GM23338 (cell line): ENCODE results near the gene HAP1. TPM values are rescaled to one million over a fixed set of nuclear protein-coding genes. Genes with fewer than 3 reads are reported as not detected.

ENCODE experiments used
- CREB1 ChIP-seq: fragments of 250-450 bp; sonication (Bioruptor Pico); IDR thresholded peaks from 2 replicates; pipeline ENCODE4 v1.5.0; 2020; ENCODE audit warnings: low read depth, mild to moderate bottlenecking, moderate library complexity
- CTCF ChIP-seq, 2 experiments: fragments of 200-600 bp in 1 of 2; sonication (generic) in 1 of 2; conservative IDR thresholded peaks; 2 replicates each; pipeline versions ENCODE4 v1.5.1 to v1.6.1; 2016 to 2017; ENCODE audit warnings: antibody characterized with exemption in 2 of 2, low read depth in 2 of 2, mild to moderate bottlenecking in 2 of 2, moderate library complexity in 1 of 2
- ETS1 ChIP-seq: IDR thresholded peaks from 2 replicates; pipeline ENCODE4 v1.6.1; 2016; ENCODE audit warnings: antibody characterized with exemption
- EZH2 ChIP-seq: fragments of 200-600 bp; sonication (generic); IDR thresholded peaks from one replicate; pipeline ENCODE4 v1.8.0; 2017; ENCODE audit warnings: antibody characterized with exemption, mild to moderate bottlenecking, low read depth; ENCODE audit not compliant: unreplicated experiment
- EZH2phosphoT487 ChIP-seq: fragments of 200-600 bp; sonication (generic); IDR thresholded peaks from one replicate; pipeline ENCODE4 v1.8.1; 2018; ENCODE audit warnings: antibody characterized with exemption; ENCODE audit not compliant: unreplicated experiment
- NANOG ChIP-seq: IDR thresholded peaks from 2 replicates; pipeline ENCODE4 v1.6.1; 2016; ENCODE audit warnings: antibody characterized with exemption, borderline replicate concordance
- ZNF114 ChIP-seq: fragments of 250-450 bp; sonication (Bioruptor Pico); IDR thresholded peaks from 2 replicates; pipeline ENCODE4 v1.5.0; 2020; ENCODE audit warnings: mild to moderate bottlenecking, moderate library complexity
- ZNF462 ChIP-seq: fragments of 250-450 bp; sonication (Bioruptor Pico); IDR thresholded peaks from 2 replicates; pipeline ENCODE4 v1.5.0; 2020; ENCODE audit warnings: mild to moderate bottlenecking, moderate library complexity
- polyA plus RNA-seq: library from polyadenylated mRNA; unstranded; fragments of >200 nt; fragmentation: Nextera tagmentation; extraction: Ambion mirVana; gene quantifications from 2 replicates; pipeline ENCODE4 v1.2.1, GENCODE V29; 2016
- total RNA-seq: library from RNA; depleted of rRNA; stranded (reverse); fragments of >200 nt; shearing (Covaris generic); gene quantifications from 2 replicates; pipeline ENCODE4 v1.2.3, GENCODE V29; 2014

Gene HAP1
- total and polyA plus RNA-seq, 2 experiments from 2014 or later = 1.6 to 2.2 TPM

GRCh38 chr17:41711669-41712400 is 22.6 kb downstream of the HAP1 start, which contains the start of gene GAST (continued):
- TF ChIP-seq ZNF462 (CRISPR knock-in tag) = no peak
- no peak for TF ChIP-seq NANOG
- TF ChIP-seq EZH2phosphoT487 = no peak
- no peak for TF ChIP-seq ZNF114
- no peak for TF ChIP-seq CTCF (conservative IDR thresholded peaks at IDR 0.05; ENCODE audit: low read depth in 2 of 2)
- no peak for TF ChIP-seq ETS1
- no peak for TF ChIP-seq EZH2
- TF ChIP-seq CREB1 (CRISPR knock-in tag) = no peak
